DLD1 (cell line): ENCODE measurements around the gene MYZAP.

Experiments used
- in situ Hi-C: cut with HindIII; loops from 2 replicates; pipeline ENCODE4 v1.10.0; 2017; ENCODE audit warnings: low sequenced_read_pairs

Gene MYZAP

DNA sequence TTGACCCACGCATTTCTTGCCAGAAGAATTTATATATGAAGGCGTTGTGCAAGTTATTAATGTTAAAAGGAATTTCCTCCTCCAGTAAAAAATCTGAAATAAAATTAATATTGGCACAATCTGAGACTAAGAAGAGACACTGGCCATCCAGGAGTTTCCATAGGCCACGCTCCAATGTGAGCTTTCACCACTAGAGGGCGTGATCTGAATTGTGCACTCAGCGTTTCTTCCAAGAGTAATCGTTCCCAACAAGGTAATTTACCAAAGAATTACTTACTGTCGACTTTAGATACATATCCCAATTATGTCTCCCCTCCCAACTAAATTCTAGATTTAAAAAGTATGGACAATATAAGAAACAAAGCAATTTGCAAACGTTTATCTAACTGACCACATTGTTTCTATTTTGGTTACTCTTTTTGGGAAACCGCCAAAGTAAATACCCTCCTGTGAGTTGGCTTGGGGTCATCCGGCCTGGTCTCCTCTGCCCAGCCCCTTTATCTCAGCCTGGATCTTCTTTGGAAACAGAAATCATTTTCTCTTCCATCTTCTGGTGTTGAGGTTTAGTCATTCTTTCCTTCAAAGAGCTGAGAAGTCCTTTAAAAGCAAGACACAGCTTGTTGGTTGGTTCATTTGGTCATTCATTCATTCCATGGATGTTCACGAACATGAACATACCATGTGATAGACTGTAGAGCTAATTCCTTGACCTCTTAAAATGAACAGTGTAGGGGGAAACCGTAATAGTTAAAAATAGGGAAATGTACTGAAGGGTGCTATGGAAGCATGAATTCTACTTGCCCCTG, 141.0 kb downstream of the MYZAP start:
- in situ Hi-C loops: loop anchor here (25.0 kb wide), 1 partner anchor 330 kb away; the partner anchor contains the start of gene ALDH1A2

DNA sequence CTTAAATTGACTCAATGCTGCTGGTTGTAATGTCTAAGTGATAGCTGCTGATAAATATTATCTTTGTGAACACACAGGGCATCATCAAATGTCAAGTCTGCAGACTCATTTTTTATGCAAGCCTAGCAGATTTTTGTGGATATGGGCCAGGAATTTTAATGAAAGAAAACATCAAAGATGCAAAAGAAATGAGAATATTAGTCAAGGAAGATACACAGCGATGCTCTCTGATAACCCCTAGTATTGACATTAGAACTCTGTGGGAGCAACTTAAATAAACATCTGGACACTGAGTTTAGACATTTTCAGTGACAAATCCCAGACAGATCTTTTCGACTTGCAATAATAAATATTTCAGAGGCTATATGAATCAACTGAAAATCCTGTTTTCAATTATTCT, 143.2 kb downstream of the MYZAP start:
- in situ Hi-C loops: loop anchor here (25.0 kb wide), 1 partner anchor 327 kb away; the partner anchor contains the start of gene ALDH1A2
